Breast epithelium (tissue), 3 donors: Measurements from ENCODE around the gene SCD5.

Source experiments
- POLR2AphosphoS5 ChIP-seq, 3 donors: sonication (generic); formaldehyde crosslinking; IDR thresholded peaks; one replicate each; pipeline ENCODE4 v1.6.1; 2017; ENCODE audit warnings: antibody characterized with exemption in 3 of 3
- TF ChIP-seq, protein P1 (sequence below), 3 donors: fragments of 450-650 bp; IDR thresholded peaks; one replicate each; pipeline ENCODE4 v1.5.1; 2016 to 2017; ENCODE audit warnings: antibody characterized with exemption in 3 of 3, mild to moderate bottlenecking in 3 of 3, moderate library complexity in 3 of 3

- no peak for TF ChIP-seq POLR2AphosphoS5 (IDR thresholded peaks at IDR 0.05)
- TF ChIP-seq, protein P1, sequence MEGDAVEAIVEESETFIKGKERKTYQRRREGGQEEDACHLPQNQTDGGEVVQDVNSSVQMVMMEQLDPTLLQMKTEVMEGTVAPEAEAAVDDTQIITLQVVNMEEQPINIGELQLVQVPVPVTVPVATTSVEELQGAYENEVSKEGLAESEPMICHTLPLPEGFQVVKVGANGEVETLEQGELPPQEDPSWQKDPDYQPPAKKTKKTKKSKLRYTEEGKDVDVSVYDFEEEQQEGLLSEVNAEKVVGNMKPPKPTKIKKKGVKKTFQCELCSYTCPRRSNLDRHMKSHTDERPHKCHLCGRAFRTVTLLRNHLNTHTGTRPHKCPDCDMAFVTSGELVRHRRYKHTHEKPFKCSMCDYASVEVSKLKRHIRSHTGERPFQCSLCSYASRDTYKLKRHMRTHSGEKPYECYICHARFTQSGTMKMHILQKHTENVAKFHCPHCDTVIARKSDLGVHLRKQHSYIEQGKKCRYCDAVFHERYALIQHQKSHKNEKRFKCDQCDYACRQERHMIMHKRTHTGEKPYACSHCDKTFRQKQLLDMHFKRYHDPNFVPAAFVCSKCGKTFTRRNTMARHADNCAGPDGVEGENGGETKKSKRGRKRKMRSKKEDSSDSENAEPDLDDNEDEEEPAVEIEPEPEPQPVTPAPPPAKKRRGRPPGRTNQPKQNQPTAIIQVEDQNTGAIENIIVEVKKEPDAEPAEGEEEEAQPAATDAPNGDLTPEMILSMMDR (IDR thresholded peaks at IDR 0.05) = no peak
Measured at GRCh38 chr4:82733636-82734035, 65.0 kb downstream of the SCD5 start.
